MM.1S (cell line): ENCODE data around the gene VSTM4.

Experiments
- DNase-seq: peaks from one replicate; pipeline ENCODE4 v3.0.0-alpha.2; 2015
- H2AFZ ChIP-seq: fragments of 300-600 bp; sonication (generic); 2 replicates; pipeline ENCODE4 v1.6.0; 2016; ENCODE audit warnings: antibody characterized with exemption, low read length
- H3F3A ChIP-seq: fragments of 300-600 bp; sonication (generic); 2 replicates; pipeline ENCODE4 v1.6.1; 2016; ENCODE audit warnings: mild to moderate bottlenecking, antibody characterized with exemption, low read length, moderate library complexity, mixed read lengths; ENCODE audit not compliant: insufficient read depth
- H3K27ac ChIP-seq: fragments of 300-600 bp; sonication (generic); 2 replicates; pipeline ENCODE4 v1.5.1; 2016; ENCODE audit warnings: mild to moderate bottlenecking, low read length
- H3K27me3 ChIP-seq: fragments of 300-600 bp; sonication (generic); replicated peaks from 2 replicates; pipeline ENCODE4 v1.6.0; 2016; ENCODE audit warnings: low read length; ENCODE audit not compliant: insufficient read depth
- H3K36me3 ChIP-seq: fragments of 300-600 bp; sonication (generic); replicated peaks from 2 replicates; pipeline ENCODE4 v1.6.1; 2016; ENCODE audit warnings: mild to moderate bottlenecking, low read length, mixed read lengths; ENCODE audit not compliant: insufficient read depth
- H3K4me1 ChIP-seq: fragments of 300-600 bp; sonication (generic); 2 replicates; pipeline ENCODE4 v1.6.1; 2016; ENCODE audit warnings: low read length, mixed read lengths
- H3K4me2 ChIP-seq: fragments of 300-600 bp; sonication (generic); 2 replicates; pipeline ENCODE4 v1.6.0; 2016; ENCODE audit warnings: low read depth, low read length
- H3K4me3 ChIP-seq: fragments of 300-600 bp; sonication (generic); 2 replicates; pipeline ENCODE4 v1.5.1; 2016; ENCODE audit warnings: low read length, mixed read lengths
- H3K79me2 ChIP-seq: fragments of 300-600 bp; sonication (generic); 2 replicates; pipeline ENCODE4 v1.6.1; 2016; ENCODE audit warnings: mixed run types, low read length, mixed read lengths
- H3K9ac ChIP-seq: fragments of 300-600 bp; sonication (generic); 2 replicates; pipeline ENCODE4 v1.6.1; 2016; ENCODE audit warnings: low read length, mixed read lengths
- H3K9me2 ChIP-seq: fragments of 300-600 bp; sonication (generic); replicated peaks from 2 replicates; pipeline ENCODE4 v1.6.1; 2016; ENCODE audit warnings: mild to moderate bottlenecking, low read length, mixed read lengths; ENCODE audit not compliant: insufficient read depth
- H3K9me3 ChIP-seq: fragments of 300-600 bp; sonication (generic); replicated peaks from 2 replicates; pipeline ENCODE4 v1.6.1; 2016; ENCODE audit warnings: mild to moderate bottlenecking, low read length, mixed read lengths; ENCODE audit not compliant: insufficient read depth
- H4K20me1 ChIP-seq: fragments of 300-600 bp; sonication (generic); 2 replicates; pipeline ENCODE4 v1.6.1; 2016; ENCODE audit warnings: mild to moderate bottlenecking, low read length, moderate library complexity, mixed read lengths; ENCODE audit not compliant: insufficient read depth
- CTCF ChIP-seq: fragments of 300-600 bp; sonication (generic); IDR thresholded peaks from 2 replicates; pipeline ENCODE4 v1.5.1; 2016; ENCODE audit warnings: antibody characterized with exemption, low read length, mixed read lengths
- EZH2 ChIP-seq: fragments of 300-600 bp; sonication (generic); optimal IDR thresholded peaks from 2 replicates; pipeline ENCODE3; 2017; ENCODE audit warnings: low read depth, mild to moderate bottlenecking, antibody characterized with exemption, low read length, mixed read lengths
- EZH2phosphoT487 ChIP-seq: fragments of 300-600 bp; sonication (generic); IDR thresholded peaks from 2 replicates; pipeline ENCODE4 v1.6.1; 2018; ENCODE audit warnings: antibody characterized with exemption, low read length

The VSTM4 gene

DNA sequence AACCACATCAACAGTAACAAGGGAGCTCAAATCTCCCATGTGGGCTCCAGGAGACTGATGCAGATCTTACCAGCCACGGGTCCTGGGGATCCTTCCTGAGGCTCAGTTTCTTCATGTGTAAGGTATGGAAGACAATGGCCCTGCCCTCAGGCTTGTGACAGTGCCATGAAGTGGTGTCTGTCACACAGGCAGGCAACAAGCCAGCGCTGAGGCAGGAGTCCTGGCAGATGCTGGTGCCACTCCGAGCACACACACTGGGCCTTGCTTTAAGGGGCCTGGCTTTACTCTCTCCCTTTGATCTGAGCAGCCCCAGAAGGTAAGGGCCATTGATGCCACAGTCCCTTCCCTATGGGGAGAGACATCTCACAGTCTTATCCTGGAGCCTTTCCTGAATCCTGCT, 147.3 kb downstream of the VSTM4 start:
- H3K79me2 ChIP-seq: no peaks in the 10 kb centered on the region
- no peak overlapping the region for H3K4me2 ChIP-seq
- no peaks in the 10 kb centered on the region for H3K9me2 ChIP-seq
- H3K4me1 ChIP-seq: no peaks in the 10 kb centered on the region
- no peak overlapping the region for H3K9ac ChIP-seq
- H3K27ac ChIP-seq: no peak overlapping the region
- no peaks in the 10 kb centered on the region for H3K27me3 ChIP-seq
- no peak overlapping the region for H3K4me3 ChIP-seq
- H4K20me1 ChIP-seq: no peaks in the 10 kb centered on the region
- DNase-seq: no peak
- no peak overlapping the region for H2AFZ ChIP-seq
- H3K9me3 ChIP-seq: no peaks in the 10 kb centered on the region
- TF ChIP-seq CTCF (no peak), EZH2 (no peak), EZH2phosphoT487 (no peak)
- no peaks in the 10 kb centered on the region for H3F3A ChIP-seq
- H3K36me3 ChIP-seq: no peaks in the 10 kb centered on the region

DNA sequence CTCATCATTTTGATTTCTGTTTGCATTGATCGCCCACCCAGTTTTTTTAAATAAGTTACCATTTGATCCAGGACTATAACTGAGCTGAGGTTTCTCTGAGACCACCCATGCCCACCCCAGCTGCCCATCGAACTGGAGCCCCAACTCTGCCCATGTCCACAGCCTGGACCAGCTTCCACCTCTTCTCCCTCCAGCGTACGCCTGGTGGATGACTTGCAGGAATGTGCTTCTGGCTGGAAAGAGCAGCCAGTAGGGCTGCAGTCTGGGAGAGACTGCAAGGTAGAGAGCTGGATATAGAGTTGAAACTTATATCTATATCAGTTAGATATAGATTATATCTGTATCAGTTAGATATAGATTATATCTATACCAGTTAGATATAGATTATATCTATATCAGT, 149.9 kb downstream of the VSTM4 start:
- Histone ChIP-seq H3K36me3 (no peaks in the 10 kb centered on the region), H3K9me3 (no peaks in the 10 kb centered on the region), H3K4me1 (no peaks in the 10 kb centered on the region), H3F3A (no peaks in the 10 kb centered on the region), H3K9me2 (no peaks in the 10 kb centered on the region), H4K20me1 (no peaks in the 10 kb centered on the region), H3K79me2 (no peaks in the 10 kb centered on the region), H3K4me3 (no peak overlapping the region), H3K9ac (no peak overlapping the region), H3K4me2 (no peak overlapping the region), H3K27ac (no peak overlapping the region), H3K27me3 (no peaks in the 10 kb centered on the region), H2AFZ (no peak overlapping the region)
- DNase-seq: no peak
- TF ChIP-seq EZH2: no peak
- TF ChIP-seq EZH2phosphoT487: no peak
